ENCODE results near the gene OR2T6. TPM values are rescaled to one million over a fixed set of nuclear protein-coding genes. Genes with fewer than 3 reads are reported as not detected.
"Not testable (repeated sequence)": the region's sequence is repeated elsewhere in the genome, so short reads cannot be mapped to it uniquely, and the experiment has no call there.

OR2T6 gene
- total RNA-seq = not detected in 2 replicates

- intact Hi-C loops (cut with micrococcal nuclease) = no loop called here
Measured at GRCh38 chr1:248375446-248375845, at the start of gene OR2T6. Gene OR2T6 (plus strand): TSS chr1:248375746. CDS start chr1:248387609, 11,863 bp downstream.

- intact Hi-C loops (cut with micrococcal nuclease) = no loop called here
Measured at GRCh38 chr1:248343451-248343850, 32.1 kb upstream of the OR2T6 start.

GRCh38 chr1:248348475-248348874 is 27.1 kb upstream of the OR2T6 start, which contains the start of gene OR14C36:
Gene OR14C36 (plus strand): TSS chr1:248348775. CDS start chr1:248348775, 0 bp downstream.
- intact Hi-C loops (cut with micrococcal nuclease) = no loop called here

GRCh38 chr1:248359415-248359814 is 16.1 kb upstream of the OR2T6 start:
- intact Hi-C loops (cut with micrococcal nuclease) = no loop called here

- intact Hi-C loops (cut with micrococcal nuclease) = no loop called here
Measured at GRCh38 chr1:248361121-248361715, 14.3 kb upstream of the OR2T6 start, which contains the start of gene OR2T4. Gene OR2T4 (plus strand): TSS chr1:248361665. CDS start chr1:248361665, 0 bp downstream.

- intact Hi-C loops (cut with micrococcal nuclease) = no loop called here
Measured at GRCh38 chr1:248366609-248367008, 8.9 kb upstream of the OR2T6 start.

- intact Hi-C loops (cut with micrococcal nuclease) = no loop called here
Measured at GRCh38 chr1:248372394-248372793, 3.2 kb upstream of the OR2T6 start.

- intact Hi-C loops (cut with micrococcal nuclease) = no loop called here
Measured at GRCh38 chr1:248373761-248374160, 1.8 kb upstream of the OR2T6 start.

- intact Hi-C loops (cut with micrococcal nuclease) = no loop called here
Measured at GRCh38 chr1:248376916-248377315, 1.4 kb downstream of the OR2T6 start.

GRCh38 chr1:248380854-248381253 is 5.3 kb downstream of the OR2T6 start:
- intact Hi-C loops (cut with micrococcal nuclease) = no loop called here

- intact Hi-C loops (cut with micrococcal nuclease) = no loop called here
Measured at GRCh38 chr1:248388426-248388825, 12.9 kb downstream of the OR2T6 start.

- intact Hi-C loops (cut with micrococcal nuclease) = no loop called here
Measured at GRCh38 chr1:248393050-248393449, 17.5 kb downstream of the OR2T6 start.

GRCh38 chr1:248402748-248403147 is 27.2 kb downstream of the OR2T6 start, which contains the start of gene OR2T1:
Gene OR2T1 (plus strand): TSS chr1:248403048. CDS start chr1:248406148, 3,100 bp downstream.
- intact Hi-C loops (cut with micrococcal nuclease) = loop anchor here (5.0 to 10.0 kb wide), 2 partner anchors 80 to 182 kb away; no protein-coding TSS in a partner anchor

- intact Hi-C loops (cut with micrococcal nuclease) = loop anchor here (1.0 to 10.0 kb wide), 11 partner anchors 78 to 469 kb away; partner anchors contain the start of gene ZNF672
Measured at GRCh38 chr1:248404024-248404423, 28.5 kb downstream of the OR2T6 start.

GRCh38 chr1:248406721-248407692 is 31.5 kb downstream of the OR2T6 start:
- intact Hi-C loops (cut with micrococcal nuclease) = loop anchor here (10.0 kb wide), 1 partner anchor 178 kb away; no protein-coding TSS in a partner anchor

GRCh38 chr1:248416226-248416625 is 40.7 kb downstream of the OR2T6 start:
- intact Hi-C loops (cut with micrococcal nuclease) = loop anchor here (10.0 kb wide), 1 partner anchor 49 kb away; no protein-coding TSS in a partner anchor

GRCh38 chr1:248417854-248418253 is 42.3 kb downstream of the OR2T6 start:
- intact Hi-C loops (cut with micrococcal nuclease) = loop anchor here (10.0 kb wide), 1 partner anchor 47 kb away; no protein-coding TSS in a partner anchor

- intact Hi-C loops (cut with micrococcal nuclease) = no loop called here
Measured at GRCh38 chr1:248421384-248421783, 45.8 kb downstream of the OR2T6 start.

GRCh38 chr1:248427526-248428191 is 52.1 kb downstream of the OR2T6 start:
- intact Hi-C loops (cut with micrococcal nuclease) = not testable (repeated sequence)

GRCh38 chr1:248428192-248428533 is 52.6 kb downstream of the OR2T6 start:
- intact Hi-C loops (cut with micrococcal nuclease) = not testable (repeated sequence)

- intact Hi-C loops (cut with micrococcal nuclease) = not testable (repeated sequence)
Measured at GRCh38 chr1:248431683-248432082, 56.1 kb downstream of the OR2T6 start.
